ENCODE measurements around the gene DNM3.
"Not testable (repeated sequence)": the region's sequence is repeated elsewhere in the genome, so short reads cannot be mapped to it uniquely, and the experiment has no call there.

DNM3 gene

GRCh38 chr1:172423336-172423735 lies 582.0 kb downstream of the DNM3 start:
- DNase-seq (ENCODE audit: low spot score), result no peak

- no peak for DNase-seq (ENCODE audit: low spot score)
Measured at GRCh38 chr1:172425339-172425738, 584.0 kb downstream of the DNM3 start.

DNA sequence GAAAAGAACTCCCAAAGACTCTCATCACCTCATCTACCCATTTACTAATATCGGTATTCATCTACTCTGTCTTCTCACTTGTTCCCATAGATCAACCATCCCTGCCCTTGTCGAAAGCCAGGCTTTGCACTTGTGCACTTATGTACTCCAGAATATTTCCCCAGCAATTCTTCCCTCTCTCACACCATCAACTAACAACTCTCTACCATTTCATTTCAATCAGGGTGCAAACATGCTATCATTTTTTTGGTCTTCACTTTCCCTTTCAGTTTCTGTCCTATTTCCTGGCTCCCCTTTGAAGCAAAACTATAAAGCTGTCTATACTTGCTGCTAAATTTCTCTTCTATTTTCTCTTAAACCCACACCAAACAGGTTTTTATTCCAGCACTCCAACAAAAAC lies 585.9 kb downstream of the DNM3 start:
- no peak for DNase-seq (ENCODE audit: low spot score)

DNA sequence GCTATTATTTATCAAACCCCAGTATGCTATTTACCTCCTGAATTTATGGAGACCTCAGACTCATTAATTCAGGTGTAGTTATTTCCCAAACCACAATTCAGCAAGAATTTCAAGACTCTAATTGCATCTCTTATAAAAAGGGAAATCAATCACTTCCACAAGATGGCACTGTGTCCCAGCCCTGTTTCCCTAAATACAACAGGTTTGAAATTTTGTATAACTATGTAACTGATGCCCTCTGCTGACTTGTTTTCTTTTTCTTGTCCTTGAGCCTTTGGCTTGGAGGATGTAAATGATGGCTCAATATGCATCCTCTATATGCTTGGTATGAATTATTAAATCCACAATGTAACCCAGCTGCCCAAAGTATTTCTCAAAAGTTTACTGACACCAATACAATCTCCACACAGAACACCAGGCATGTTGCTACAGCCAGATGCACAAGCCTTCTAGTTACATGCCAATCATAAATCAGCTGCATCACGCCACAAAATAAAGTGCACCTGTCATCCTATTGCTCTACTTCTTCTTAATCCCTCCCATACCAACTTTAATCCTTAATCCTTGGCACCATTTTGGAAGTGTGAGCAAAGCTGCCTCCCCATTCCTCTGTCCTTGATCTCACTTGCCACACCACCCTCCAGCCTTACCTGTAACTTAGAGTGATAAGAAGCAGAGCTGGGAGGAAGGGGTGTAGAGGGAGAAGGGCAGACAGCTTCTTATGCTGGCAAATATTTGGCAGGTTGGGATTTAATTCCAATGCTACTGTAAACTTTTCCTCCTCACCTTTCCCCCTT lies 588.2 kb downstream of the DNM3 start:
- DNase-seq (ENCODE audit: low spot score), result peak; percentile 32

- DNase-seq (ENCODE audit: low spot score), result no peak
Measured at GRCh38 chr1:172430128-172430454, 588.8 kb downstream of the DNM3 start.

- no peak for DNase-seq (ENCODE audit: low spot score)
Measured at GRCh38 chr1:172431204-172431603, 589.9 kb downstream of the DNM3 start.

DNA sequence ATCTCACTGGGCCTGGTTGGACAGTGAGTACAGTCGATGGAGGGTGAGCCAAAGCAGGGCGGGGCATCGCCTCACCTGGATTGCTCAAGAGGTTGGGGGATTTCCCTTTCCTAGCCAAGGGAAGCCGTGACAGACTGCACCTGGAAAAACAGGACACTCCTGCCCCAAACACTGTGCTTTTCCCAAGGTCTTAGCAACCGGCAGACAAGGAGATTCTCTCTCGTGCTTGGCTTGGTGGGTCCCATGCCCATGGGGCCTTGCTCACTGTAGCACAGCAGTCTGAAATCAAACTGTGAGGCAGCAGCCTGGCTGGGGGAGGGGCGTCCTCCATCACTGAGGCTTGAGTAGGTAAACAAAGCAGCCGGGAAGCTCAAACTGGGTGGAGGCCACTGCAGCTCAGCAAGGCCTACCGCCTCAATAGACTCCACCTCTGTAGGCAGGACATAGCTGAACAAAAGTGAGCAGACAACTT lies 590.5 kb downstream of the DNM3 start:
- no peak for DNase-seq (ENCODE audit: low spot score)

DNA sequence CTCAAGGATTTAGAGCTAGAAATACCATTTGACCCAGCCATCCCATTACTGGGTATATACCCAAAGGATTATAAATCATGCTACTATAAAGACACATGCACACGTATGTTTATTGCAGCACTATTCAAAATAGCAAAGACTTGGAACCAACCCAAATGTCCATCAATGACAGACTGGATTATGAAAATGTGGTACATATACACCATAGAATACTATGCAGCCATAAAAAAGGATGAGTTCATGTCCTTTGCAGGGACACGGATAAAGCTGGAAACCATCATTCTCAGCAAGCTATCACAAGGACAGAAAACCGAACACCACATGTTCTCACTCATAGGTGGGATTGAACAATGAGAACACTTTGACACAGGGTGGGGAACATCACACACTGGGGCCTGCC lies 595.9 kb downstream of the DNM3 start:
- not testable (repeated sequence) for DNase-seq (ENCODE audit: low spot score)

DNA sequence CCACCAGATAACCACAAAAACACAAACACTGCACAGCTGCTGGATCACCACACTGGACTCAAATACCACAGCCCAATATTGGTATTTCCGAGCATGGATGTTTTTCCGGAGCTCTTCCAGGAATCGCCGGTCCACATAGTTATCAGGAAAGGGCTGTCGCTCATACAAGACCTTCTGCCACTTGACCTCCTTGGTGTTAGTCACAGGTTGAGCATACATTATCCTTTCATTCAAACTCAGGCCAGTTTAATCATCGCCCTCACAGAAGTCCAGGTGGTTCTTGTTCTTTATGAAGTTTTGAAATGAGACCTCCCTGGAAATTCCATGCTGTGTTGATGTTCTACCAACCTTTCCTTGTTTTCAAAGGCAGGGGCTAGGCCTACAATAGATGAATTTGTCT lies 601.1 kb downstream of the DNM3 start:
- no peak for DNase-seq (ENCODE audit: low spot score)

- DNase-seq (ENCODE audit: low spot score), result no peak
Measured at GRCh38 chr1:172442843-172443565, 601.7 kb downstream of the DNM3 start.

DNA sequence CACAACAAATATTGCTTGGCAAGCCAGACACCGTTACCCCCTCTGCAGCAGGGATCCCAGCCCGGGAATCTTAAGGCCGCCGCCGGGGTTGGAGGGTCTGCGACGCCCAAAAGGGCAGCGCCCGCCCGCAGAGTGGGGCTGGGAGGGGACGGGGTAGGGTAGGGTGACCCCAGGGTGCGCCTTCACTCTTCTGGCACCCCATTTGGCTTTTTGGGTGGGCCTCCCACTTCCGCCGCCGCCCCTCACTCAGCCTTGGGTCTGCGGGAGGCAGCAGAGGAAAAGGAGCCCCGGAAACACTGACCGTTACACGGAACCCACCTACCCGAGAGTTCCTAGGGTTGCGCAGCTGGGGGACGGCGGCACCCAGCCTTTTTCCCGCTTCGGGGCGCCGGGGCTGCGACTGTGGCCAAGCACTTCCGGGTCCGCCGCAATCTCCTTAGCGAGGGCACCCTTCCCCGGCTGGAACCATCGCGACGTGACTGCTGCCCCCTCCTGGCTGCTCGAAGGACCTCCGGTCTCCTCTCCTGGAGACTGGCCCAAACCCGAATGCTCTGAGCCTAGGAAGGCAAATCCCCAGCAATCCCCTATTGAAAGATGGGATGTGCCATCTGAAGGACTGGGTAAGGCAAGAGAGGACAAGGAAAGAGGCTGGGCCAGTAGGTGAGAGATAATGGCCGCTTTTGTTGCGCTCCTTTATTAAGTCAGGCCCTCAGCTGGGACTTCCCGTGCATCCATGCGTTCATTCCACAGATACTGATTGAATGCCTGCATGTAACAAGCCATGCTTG lies 602.6 kb downstream of the DNM3 start, which contains the start of gene PIGC:
TSS of gene PIGC (minus strand) at position 404 of the 788 bp plus-strand sequence. CDS start 1,447 bp downstream, outside the sequence.
- DNase-seq (ENCODE audit: low spot score), result peak; percentile 88

- DNase-seq (ENCODE audit: low spot score), result no peak
Measured at GRCh38 chr1:172446547-172446946, 605.2 kb downstream of the DNM3 start.

- DNase-seq (ENCODE audit: low spot score), result no peak
Measured at GRCh38 chr1:172447641-172448040, 606.3 kb downstream of the DNM3 start.

DNA sequence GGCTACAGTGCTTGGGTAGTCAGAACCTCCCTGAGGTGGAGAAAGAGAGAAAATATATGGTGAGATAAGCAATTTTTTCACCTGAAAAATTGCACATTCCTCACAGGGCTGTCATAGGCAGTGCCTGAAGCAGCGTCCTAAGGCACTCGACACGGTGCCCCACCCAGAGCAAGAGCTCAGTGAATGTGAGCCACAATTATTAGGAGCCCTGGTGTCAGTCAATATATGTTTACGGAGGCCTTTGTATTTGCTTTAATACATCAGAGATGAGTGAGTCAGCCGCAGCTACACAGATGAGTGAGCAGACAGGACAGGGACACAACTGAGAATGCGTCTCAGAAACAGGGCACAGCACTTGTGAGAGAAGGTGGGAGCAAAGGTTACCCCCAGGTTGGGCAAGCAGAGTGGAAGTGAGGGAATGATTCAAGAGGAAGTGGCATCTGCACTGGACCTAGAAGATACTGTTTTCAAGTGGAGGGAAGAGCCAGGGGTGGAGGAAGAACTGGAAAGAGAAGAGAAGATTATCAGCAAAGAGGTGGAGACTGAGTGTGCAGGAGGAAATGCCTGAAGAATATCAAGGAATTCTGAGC lies 607.8 kb downstream of the DNM3 start:
- no peak for DNase-seq (ENCODE audit: low spot score)

- peak; percentile 69 for DNase-seq (ENCODE audit: low spot score)
Measured at GRCh38 chr1:172449585-172450523, 608.6 kb downstream of the DNM3 start.

DNA sequence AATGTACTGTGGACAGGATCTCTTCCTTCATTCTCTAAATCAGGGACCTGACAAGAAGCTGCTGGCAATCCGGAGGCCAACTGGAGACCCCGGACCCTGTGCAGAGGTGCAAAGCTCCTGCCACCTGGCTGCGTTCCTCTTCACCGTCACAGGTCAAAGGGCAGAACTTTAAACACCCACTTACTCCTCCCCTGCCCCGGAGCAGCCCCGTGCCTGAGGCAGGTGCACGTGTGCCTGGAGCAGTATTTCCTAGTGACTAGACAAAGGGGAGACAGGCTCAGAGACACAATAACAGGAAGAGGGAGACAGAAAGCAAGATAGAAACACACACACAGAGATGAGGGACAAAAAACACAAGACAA lies 609.2 kb downstream of the DNM3 start:
- DNase-seq (ENCODE audit: low spot score), result no peak

DNA sequence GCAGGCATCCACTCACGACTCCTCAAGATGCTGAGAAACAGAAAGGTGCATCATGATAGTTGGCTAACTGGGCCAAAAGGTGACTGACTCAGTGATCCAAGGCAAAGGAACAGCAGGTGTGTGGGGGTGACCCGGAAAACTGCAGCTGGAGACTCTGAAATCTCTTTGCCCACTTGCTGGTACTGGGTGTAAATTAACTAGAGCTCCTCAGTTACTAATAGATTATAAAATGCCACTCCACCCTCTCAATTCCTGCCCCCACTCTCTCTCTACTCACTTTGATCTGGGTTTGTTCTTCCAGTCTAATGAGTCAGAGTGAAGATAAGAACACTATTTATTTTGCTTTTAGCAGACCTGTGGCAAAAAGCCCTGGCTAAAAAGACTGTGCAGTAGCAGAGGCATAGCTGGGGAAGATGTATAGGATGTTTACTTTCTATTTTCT lies 609.7 kb downstream of the DNM3 start:
- DNase-seq (ENCODE audit: low spot score), result peak; percentile 16

DNA sequence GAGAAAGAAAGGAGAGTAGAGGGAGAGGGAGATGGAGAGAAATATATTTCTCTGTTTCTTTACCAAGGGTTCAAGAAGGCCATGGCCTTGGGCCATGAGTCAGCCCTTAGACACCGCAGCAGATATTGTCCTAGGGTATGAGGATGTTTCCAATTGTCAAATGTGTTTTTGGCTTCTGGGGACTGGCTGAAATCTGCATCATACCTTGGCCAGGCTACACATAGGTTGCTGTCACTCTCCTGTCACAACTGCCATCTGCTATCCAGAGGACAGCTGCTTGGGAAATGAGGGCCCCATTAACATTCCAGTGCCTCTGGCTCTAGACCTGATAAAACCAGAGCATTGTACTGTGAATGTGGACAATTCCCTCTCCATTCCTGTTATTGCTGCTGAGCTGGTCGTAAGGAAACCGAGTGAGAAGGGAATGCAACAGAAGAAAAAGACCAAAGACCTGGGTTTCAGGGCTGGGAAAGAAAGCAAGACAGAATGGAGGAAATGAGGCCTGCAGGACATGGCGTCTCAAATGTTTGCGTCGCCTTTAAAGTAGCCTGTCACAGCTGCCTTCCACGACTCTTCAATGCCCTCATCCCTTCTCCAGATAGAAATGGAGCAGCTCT lies 611.3 kb downstream of the DNM3 start:
- DNase-seq (ENCODE audit: low spot score), result no peak

DNA sequence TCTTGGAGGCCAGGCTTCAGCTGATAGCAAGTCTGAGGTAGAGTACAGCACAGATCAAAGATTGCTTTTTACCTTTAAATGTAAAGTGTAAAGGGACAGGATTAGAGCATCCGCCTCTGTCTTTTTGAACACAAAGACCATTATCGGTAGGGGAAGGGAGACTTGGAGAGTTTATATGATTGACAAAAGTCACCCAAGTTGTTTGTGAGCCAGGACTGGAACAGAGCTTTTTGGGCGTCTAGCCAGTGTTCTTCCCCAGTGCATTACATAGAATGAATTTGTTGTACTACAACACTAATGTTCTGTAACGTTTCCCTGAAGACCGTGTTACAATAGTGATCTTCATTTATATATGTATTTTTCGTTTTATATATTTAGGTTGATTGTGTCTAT lies 611.9 kb downstream of the DNM3 start:
- no peak for DNase-seq (ENCODE audit: low spot score)

DNA sequence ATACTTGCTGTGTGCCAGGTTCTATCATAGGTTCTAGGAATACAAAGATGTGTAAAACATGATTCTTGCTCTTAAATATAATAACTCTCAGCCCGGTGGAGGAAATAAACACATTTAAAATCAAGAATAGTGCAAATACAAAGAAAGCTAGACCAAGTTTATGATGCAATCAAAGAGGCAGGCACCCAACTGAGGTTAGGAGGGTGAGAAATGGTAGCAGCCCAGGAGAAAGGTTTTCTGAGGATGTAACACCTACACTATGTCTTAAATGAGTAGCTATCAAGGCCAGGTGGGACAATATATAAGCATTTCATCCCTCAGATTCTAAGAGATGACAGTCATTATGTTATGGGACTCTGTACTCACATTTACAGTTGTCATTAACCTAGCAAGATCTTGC lies 612.3 kb downstream of the DNM3 start:
- DNase-seq (ENCODE audit: low spot score), result no peak

DNA sequence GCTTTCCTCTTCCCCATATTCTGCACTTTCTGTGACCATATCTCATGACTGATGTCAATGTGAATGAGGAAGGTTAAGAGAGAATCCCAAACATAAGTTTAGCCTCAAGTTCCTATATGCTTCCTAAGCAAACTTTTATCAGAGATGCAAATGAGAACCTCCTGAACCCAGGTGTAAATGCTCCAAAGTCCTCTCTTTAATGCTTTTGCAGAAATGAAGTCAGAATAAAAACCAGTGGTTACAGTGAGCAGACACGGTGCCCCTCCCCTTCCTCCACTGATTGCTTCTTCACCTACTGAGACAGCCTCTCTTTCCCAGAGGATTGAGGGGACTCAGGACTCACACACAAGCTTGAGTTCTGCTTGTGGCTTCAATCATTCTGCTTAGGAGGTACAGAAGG lies 614.2 kb downstream of the DNM3 start:
- DNase-seq (ENCODE audit: low spot score), result no peak
